NCI-H748 (cell line): ENCODE results near the gene MED4.

Source experiments
- DNase-seq: peaks from one replicate; lab custom pipeline; 2025; ENCODE audit not compliant: unreplicated experiment; lab: John Stamatoyannopoulos, UW

MED4 gene, protein sequence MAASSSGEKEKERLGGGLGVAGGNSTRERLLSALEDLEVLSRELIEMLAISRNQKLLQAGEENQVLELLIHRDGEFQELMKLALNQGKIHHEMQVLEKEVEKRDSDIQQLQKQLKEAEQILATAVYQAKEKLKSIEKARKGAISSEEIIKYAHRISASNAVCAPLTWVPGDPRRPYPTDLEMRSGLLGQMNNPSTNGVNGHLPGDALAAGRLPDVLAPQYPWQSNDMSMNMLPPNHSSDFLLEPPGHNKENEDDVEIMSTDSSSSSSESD

DNA sequence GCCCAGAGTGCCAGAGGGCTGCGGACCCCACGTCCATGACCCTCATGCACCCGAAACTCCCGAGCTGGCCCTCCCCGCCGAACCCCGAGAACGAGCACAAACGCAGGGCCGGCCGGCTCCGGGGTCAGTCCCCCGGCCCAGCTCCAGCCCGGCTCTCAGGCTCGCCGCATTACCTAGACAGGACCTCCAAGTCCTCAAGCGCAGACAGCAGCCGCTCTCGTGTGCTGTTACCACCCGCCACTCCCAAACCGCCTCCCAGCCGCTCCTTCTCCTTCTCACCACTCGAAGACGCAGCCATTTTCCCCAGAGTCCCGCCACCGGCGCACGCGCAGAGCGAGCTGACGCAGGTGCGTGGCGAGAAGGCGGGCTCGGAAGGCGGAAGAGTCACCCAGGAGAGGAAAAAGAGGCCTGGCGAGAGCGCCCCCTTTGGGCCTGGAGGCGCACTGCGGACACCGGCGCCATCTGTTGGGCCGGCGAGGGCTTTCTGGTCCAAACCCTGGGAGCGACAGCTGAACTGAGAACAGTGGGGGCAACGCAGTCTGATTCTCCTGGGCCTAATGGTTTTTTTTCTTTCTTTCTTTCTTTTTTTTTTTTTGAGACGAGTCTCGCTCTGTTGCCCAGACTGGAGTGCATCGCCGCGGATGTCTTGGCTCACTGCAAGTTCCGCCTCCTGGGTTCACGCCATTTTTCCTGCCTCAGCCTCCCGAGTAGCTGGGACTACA lies at the start of gene MED4:
Gene MED4, minus strand, starts transcription at position 324 of the 722 bp plus-strand sequence. Its CDS starts 26 bp downstream, at position 298.
- DNase-seq = peak; percentile 94

DNA sequence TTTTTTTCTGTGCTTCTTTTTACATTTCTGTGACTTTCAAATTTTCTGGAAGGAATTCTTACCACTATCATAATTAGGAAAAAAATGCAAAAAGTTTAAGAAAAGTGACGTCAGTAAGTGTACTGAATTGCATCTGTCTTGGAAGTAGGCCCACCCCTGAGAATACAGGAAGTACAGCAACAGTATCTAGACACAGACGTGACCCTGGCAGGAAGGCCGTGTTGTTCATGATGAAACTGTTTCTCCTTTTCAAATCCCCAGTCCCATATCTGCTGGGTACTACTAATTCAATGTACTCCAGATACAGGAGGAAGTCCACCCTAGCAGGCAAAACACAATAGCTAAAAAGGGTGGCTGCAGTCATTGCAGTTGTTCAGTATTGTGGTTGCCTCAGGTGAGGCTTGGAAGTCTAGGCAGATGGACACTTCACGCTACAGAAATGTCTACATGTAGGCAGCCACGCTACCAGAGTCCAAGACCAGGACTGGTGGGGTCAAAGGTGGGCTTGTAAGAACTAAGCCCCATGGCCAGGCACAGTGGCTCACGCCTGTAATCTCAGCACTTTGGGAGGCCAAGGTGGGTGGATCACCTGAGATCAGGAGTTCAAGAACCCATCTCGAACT lies 49.6 kb upstream of the MED4 start:
- no peak for DNase-seq

DNA sequence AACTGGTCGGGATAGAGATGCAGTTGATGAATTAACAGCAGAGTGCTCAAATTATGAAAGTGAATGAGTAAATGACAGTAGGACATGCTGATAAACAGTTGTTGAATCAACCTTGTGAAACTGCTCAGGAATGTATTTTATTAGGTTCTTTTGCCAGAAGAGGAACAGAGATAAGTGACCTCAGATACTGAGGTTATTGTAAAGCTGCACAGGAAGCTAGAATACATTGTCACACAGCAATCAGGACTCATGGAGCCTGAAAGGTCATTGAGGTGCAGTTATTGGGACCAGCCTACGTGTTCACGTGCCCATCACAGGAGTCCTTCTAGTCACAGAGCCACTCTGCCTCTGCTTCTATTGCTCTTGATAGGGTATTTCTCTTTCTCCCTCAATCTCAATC lies 47.5 kb upstream of the MED4 start:
- no peak for DNase-seq

DNA sequence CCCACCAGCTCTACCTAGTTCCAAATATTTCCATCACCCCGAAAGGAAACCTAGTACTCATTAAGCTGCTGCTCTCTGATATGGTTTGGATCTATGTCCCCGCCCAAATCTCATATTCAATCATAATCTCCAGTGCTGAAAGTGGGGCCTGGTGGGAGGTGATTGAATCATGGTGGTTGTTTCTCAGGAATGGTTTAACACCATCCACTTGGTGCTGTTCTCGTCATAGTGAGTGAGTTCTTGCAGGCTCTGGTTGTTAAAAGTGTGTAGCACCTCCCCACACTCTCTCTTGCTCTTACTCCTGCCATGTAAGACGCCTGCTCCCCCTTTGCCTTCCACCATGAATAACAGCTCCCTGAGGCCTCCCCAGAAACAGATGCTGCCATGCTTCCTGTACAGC lies 43.4 kb upstream of the MED4 start:
- no peak for DNase-seq

DNA sequence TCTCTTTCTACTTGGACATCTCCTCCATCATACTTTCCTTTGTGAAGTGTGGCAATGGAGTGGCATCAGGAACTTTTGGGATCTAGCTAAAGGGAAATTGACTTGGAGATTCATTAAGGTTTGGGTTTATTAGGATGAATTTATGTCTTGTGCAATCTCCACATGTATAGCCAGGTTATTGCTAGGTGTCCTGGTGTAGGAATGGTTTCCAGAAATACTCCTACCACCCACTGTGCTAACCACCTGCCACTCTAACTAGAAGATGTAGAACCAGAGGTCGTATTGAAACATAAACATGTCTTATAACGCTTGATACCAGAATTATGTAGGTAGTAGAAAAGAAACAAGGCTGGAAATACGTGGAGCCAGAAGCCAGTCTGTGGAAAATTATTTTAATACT lies 38.1 kb upstream of the MED4 start:
- DNase-seq = no peak

DNA sequence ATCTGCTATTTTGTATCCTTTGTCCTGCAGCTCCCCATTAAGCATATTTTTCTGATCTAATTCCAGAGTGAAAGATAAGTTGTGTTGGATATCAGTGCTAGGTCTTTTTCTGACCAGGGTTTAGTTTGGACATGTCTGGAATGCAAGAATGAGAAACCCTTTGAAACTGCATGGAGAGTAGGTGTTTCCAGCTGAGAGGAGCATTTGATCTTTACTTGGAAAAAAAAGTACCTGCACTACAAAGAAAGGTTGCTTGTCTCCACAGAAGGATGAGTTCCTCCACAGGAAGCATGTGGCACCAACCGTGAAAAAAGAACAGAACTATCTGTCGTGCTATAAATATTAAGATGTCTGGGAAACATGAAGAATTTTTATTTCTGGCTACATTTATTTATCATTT lies 36.6 kb upstream of the MED4 start:
- no peak for DNase-seq

DNA sequence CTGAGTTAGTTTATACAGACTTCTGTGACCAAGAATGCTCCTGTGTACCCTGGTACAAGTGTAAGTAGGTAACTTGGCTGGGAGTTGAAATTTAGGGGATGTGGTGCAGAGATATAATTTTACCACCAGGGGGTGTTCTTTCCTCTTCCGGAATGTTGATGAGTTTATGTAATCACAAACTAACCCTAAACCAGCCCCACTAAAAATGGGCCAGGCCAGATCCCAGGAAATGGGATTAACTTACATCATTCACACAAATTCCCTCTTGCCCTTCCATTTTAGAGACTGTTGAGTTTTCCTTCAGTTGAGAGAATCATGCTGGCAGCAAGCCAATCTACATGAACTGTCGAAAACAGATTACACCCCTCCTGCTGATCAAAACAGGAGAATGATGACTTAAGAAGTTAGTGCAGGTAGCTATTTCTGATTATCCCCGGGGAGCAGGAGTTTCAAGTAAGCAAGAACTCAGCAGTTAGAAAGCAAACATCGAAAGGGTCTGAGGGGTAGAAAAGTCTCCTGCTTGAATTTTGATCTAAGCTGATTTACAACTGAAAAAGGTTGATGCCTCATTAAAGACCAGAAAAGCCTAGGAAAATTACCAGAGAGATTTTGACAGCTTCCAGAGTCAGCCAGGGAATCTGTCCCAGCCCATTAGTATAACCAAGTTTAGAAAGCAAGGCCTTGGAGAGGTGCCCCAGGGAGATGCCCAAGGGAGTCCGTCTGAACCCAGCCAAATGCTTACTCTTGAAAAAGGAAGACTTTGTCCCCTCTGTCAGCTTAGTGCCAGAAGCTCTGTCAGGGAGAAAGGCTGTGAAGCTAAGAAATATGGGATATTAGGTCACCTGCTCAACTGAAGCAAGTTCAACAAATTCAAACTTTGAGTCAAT lies 32.3 kb upstream of the MED4 start:
- DNase-seq = peak; percentile 58

DNA sequence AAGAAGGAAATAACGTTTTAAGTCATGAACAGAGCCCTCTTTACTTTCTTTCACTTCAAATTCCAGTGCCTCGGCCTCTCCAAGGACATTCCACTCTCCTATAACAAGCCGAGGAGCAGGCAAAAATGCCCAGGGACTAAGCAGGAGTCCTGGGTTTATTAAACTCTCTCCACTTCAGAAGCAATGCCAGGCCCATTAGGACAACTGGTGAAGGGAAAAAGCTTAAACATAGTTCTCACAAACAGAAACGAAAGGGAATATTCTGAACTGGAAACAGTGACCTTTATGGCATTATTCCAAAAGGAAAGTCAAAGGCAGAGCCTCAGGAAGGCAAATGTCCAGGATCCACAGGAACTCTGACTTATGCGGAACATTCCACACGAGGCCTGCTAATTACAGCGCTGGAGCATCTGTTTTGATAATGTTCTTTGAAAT lies 30.9 kb upstream of the MED4 start:
- no peak for DNase-seq

DNA sequence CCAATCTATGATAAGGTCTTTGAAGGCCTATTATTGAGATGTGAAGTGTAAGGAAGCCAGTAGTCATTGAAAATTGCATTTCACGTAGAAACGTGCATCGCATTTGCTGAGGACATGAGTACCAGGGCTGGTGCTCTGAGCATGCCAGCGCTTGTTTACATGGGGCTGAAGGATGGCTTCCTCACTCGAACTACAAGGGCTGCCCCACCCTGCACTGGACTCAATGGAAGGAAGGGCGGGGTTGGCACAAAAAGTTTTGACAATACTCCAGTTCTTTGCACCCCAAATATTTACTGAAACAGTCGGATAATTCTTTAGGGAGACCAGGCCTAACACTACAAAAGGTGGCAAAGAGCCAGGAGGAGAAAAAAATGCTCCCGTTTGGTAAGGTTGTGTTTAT lies 28.9 kb upstream of the MED4 start:
- no peak for DNase-seq

DNA sequence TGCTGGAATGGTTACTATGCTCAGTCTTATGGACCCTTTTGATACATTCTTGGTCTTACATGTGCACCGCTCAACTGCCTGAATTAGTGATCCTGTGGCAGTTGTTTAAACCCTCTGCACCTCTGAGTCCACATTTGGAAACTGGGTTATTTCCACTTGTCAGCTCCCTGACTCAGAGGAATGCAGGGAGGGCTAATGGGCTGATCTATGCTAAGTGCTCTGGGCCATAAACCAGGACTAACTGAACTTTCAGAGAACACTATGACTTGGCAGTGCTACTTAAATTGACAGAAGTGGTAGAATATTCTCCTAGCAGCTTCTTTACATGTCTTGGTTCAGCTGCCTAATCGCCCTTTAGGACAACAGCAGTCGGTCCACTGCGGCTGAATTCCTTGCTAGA lies 26.8 kb upstream of the MED4 start:
- no peak for DNase-seq

DNA sequence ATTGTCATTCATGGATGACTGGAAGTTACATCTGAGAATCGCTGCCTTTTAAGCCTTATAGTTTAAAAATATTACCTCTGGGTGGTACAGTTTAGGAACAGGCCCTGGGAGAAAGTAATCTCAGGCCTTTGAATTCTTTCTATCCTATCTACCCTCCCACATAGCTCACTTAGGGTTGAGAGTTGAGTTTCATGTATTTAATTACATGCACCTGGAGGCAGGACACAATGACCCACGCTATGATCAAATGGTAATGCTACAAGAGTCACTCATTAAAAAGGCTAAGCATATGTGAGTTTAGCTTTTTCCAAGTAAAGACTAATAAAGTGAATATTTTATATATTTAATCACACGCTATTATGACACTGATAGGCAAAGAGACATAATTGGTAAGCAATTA lies 25.3 kb upstream of the MED4 start:
- DNase-seq = no peak

DNA sequence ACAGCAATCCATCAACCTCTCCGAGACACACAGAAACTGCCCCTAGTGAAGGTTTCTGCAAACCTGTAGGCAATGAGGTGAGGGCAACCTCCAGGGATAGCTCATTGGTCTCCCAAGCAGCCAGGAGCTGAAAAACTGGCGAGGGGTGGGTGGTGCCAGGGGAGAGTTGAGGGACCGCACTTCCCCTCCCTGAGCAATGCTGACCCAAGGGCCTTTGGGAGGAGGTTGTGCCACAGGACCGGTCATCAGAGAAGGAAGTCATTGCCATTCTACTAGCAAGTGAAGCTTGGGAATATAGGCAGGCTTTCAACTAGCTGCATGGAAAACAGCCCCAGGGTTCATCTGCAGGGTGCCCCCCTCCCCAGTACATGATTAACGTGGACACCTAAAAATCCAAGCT lies 23.1 kb upstream of the MED4 start:
- no peak for DNase-seq

DNA sequence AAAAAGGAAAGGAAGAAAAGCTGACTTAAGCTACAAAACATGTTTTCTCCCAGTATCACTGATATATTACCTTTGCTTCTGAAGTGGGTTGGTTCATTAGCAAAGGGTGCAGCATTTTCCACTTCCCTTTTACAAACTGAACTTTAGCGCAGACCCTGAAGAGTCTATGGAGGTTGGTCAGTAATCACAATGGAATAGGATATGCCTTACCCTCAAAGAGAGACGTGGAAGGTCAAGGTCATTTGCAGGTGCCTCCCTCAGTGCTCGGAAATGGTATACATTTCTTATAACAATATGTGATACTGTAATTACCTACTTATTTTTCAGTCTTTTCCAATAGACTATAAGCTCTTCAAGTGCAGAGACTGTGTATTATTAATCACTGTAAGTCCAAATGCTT lies 21.9 kb upstream of the MED4 start:
- no peak for DNase-seq

DNA sequence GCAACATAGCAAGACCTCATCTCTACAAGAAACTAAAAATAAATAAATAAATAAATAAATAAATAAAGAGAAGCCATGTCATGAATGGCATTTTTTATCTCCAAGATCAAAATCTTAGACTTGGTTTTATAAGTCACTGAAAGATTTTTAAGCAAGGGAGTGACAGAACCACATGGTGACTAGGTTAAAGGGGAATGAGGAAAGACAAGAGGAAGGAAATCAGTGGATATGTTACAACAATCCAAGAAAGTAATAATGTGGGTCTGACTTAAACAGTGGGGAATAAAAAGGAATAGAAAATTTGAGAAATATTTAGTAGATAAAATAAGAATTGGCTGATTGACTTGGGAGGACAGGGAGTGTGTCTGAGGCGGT lies 18.8 kb upstream of the MED4 start:
- no peak for DNase-seq

DNA sequence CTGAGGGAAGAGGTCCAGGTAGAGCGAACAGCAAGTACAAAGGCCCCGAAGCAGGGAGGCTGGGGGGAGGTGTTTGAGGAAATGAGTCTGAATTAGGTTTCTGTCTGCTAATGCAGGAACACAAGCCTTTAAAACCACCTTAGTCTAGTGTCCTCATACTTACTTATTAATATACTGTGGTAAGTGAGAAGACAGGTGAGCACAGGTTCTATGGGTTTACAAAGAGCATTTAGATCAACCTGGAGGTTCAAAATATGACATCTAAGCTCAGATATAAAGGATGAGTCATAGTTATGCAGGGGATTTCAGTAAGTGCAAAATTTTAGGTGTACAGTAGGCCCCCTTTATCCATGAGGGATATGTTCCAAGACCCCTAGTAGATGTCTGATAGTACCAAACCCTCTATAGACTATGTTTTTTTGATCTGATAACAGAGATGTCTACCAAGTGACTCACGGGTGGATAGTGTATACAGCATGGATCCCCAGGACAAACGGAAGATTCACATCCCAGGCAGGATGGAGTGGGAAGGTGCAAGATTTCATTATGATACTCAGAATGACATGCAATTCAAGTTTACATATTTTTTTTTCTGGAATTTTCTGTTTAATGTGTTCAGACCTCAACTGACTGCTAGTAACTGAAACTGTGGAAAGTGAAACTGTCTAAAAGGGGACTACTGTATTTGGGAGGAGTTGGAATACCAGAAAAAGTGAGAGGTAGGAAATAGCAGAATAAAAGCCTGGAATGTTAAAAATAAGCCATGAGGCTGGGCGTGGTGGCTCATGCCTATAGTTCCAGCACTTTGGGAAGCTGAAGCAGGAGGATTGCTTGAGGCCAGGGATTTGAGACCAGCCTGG lies 18.2 kb upstream of the MED4 start:
- no peak for DNase-seq

DNA sequence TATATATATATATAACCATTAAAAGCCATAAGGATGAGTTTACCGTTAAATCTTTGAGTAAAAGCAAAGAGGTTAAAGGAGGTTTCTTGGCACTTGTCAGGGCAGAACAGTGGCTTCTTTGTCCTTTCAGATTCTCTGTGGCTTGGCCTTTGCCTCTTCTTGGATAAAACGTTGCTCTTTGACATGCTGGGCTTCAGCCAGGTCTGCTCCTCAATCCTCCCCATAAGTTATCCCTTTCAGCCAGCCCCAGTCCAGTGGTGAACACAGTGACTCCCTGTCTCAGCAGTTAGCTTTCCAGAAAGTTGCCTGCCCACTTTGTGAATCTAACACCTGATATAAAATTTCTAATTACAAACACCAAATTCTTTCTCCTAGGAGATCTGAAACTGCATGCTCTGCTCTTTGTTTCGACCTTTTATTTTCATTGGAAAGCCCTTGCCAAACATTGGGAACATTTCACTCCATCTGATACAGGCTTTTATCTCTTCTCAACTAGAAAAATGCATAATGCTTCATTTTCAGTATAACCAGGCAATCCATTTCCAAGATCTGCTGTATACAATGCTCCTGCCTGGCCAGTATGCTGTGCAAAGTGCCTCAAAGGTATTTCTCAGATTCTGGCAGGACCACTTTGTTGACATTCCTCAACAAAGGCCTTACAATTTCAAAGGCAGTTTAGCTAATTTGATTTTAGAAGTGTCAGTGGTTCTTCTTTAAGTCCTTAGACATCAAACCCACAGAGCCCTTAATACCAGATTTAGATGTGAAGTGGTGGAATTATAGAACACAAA lies 16.2 kb upstream of the MED4 start:
- no peak for DNase-seq

DNA sequence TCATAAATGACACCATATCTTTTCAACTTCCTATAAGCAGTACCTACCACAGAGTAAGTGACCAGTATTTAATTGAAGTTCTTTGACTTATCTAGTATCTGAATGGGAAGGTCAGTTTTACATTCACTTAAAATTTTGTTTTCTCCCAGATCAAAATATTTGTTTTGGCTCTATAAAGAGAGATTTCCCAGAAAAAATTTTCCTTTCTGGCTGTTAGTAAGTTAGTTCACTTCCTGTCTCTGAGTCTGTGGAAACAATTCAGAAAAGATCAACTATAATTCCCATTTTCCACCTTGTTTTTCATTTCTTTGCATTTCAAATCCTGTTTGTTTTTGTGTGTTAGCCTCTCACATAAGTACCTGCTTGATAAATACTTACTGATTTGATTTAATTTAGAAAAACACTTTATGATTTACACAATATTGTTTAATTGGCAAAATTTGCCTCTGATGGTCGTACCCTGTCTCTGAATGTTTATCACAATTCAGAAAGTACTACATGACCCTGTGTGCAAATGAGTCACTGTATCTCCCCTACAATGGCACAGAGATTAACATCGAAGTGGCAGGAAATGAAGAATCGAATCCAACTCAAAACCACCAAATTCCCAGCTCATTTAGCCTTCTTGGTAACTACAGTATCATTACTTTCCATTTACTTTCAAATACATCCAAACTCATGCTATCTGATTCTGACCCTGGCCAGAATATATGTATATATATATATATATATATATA lies 15.4 kb upstream of the MED4 start:
- no peak for DNase-seq

DNA sequence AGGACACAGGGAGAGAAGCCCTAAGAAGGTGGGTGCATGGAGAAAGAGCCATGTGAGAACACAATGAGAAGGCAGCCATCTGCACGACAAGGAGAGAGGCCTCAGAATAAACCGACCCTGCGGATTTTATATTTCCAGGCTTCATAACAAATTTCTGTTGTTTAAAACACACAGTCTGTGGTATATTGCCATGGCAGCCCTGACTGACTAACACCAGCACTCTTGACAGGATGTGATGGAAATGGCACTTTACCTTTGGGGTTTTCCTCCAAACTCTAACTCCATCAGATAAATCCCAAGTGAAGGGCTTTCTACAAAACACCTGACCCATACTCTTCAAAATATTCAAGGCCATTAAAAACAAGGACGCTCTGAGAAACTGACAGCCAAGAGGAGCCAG lies 13.2 kb upstream of the MED4 start:
- DNase-seq = no peak

DNA sequence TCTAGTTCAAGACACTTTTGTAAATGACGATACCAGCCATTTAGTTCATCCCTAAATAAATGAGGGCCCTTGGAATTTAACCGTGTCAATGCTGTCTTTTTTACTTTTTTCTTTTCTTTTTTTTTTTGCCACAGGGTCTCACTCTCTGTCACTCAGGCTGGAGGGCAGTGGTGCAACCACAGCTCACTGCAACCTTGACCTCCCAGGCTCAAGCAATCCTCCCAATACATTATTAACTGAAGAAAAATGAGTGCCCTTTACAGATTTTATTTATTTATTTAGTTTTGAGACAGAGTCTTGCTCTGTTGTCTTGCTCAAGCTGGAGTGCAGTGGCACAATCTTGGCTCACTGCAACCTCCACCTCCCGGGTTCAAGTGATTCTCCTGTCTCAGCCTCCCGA lies 2.9 kb upstream of the MED4 start:
- no peak for DNase-seq
